GM15510 (cell line): ENCODE results near the gene FBXW7.

ENCODE experiments used
- POLR2A ChIP-seq: IDR thresholded peaks from 3 replicates; pipeline ENCODE4 v1.6.1; 2011; ENCODE audit warnings: borderline replicate concordance; ENCODE audit not compliant: insufficient read length; ENCODE audit errors: extremely low read depth

FBXW7 gene

GRCh38 chr4:152348670-152349069, 187.2 kb downstream of the FBXW7 start:
- TF ChIP-seq POLR2A: no peak

GRCh38 chr4:152346979-152347378, 188.9 kb downstream of the FBXW7 start:
- TF ChIP-seq POLR2A: no peak

- no peak for TF ChIP-seq POLR2A
Measured at GRCh38 chr4:152346526-152346925, 189.4 kb downstream of the FBXW7 start.

- TF ChIP-seq POLR2A: no peak
Measured at GRCh38 chr4:152344001-152344400, 191.9 kb downstream of the FBXW7 start.

- no peak for TF ChIP-seq POLR2A
Measured at GRCh38 chr4:152342293-152342692, 193.6 kb downstream of the FBXW7 start.

GRCh38 chr4:152340818-152341217, 195.1 kb downstream of the FBXW7 start:
- no peak for TF ChIP-seq POLR2A

- TF ChIP-seq POLR2A: no peak
Measured at GRCh38 chr4:152339576-152339975, 196.3 kb downstream of the FBXW7 start.

GRCh38 chr4:152334931-152335330, 201.0 kb downstream of the FBXW7 start:
- TF ChIP-seq POLR2A: no peak

- no peak for TF ChIP-seq POLR2A
Measured at GRCh38 chr4:152331042-152331441, 204.8 kb downstream of the FBXW7 start.

- no peak for TF ChIP-seq POLR2A
Measured at GRCh38 chr4:152328582-152328981, 207.3 kb downstream of the FBXW7 start.

- TF ChIP-seq POLR2A: no peak
Measured at GRCh38 chr4:152327606-152328453, 208.1 kb downstream of the FBXW7 start.

GRCh38 chr4:152325831-152326230, 210.1 kb downstream of the FBXW7 start:
- no peak for TF ChIP-seq POLR2A

- TF ChIP-seq POLR2A: no peak
Measured at GRCh38 chr4:152323221-152323620, 212.7 kb downstream of the FBXW7 start.

- TF ChIP-seq POLR2A: no peak
Measured at GRCh38 chr4:152322656-152323055, 213.2 kb downstream of the FBXW7 start.

GRCh38 chr4:152321923-152322322, 214.0 kb downstream of the FBXW7 start:
- no peak for TF ChIP-seq POLR2A

GRCh38 chr4:152321398-152321797, 214.5 kb downstream of the FBXW7 start:
- TF ChIP-seq POLR2A: no peak
